CD14-positive monocyte (primary cell): ENCODE measurements around the gene MICAL1. TPM values are rescaled to one million over a fixed set of nuclear protein-coding genes. Genes with fewer than 3 reads are reported as not detected.

ENCODE experiments used
- DNase-seq, 3 donors: peaks; one replicate each; pipeline ENCODE4 v3.0.0-alpha.2; 2011 to 2022
- H2AFZ ChIP-seq: 2 replicates; pipeline ENCODE4 v1.6.0; 2012; ENCODE audit warnings: mild to moderate bottlenecking, low read depth, low read length, inconsistent platforms; ENCODE audit not compliant: insufficient read depth, poor library complexity, severe bottlenecking
- H3K27ac ChIP-seq, 2 donors: 1 replicate in 1 of 2; 2 replicates in 1 of 2; pipeline ENCODE4 v1.5.1; 2012 to 2013; ENCODE audit warnings: low read length in 2 of 2, control low read depth in 1 of 2, inconsistent platforms in 1 of 2, low read depth in 1 of 2, mild to moderate bottlenecking in 1 of 2
- H3K27me3 ChIP-seq, 2 donors: one replicate each; pipeline versions ENCODE4 v1.6.0 to v1.6.1; 2011 to 2013; ENCODE audit warnings: low read length in 2 of 2; ENCODE audit not compliant: control insufficient read depth in 2 of 2, insufficient read depth in 2 of 2
- H3K36me3 ChIP-seq, 2 donors: replicated peaks in 1 of 2; 1 replicate in 1 of 2; 2 replicates in 1 of 2; pipeline versions ENCODE4 v1.5.1 to v1.6.1; 2012 to 2013; ENCODE audit warnings: low read length in 2 of 2, control low read depth in 1 of 2, inconsistent platforms in 1 of 2, mild to moderate bottlenecking in 1 of 2; ENCODE audit not compliant: insufficient read depth in 2 of 2, control insufficient read depth in 1 of 2
- H3K4me1 ChIP-seq, 2 donors: 1 replicate in 1 of 2; 2 replicates in 1 of 2; pipeline versions ENCODE4 v1.5.1 to v1.6.1; 2012 to 2013; ENCODE audit warnings: low read length in 2 of 2, control low read depth in 1 of 2, inconsistent platforms in 1 of 2, mild to moderate bottlenecking in 1 of 2, moderate library complexity in 1 of 2; ENCODE audit not compliant: insufficient read depth in 2 of 2, control insufficient read depth in 1 of 2
- H3K4me2 ChIP-seq: replicated peaks from 2 replicates; pipeline ENCODE3; 2012; ENCODE audit warnings: low read length, moderate library complexity, mild to moderate bottlenecking; ENCODE audit not compliant: poor library complexity, severe bottlenecking; ENCODE audit errors: extremely low read depth
- H3K4me3 ChIP-seq, 3 experiments: fragments of 200-600 bp in 1 of 3; sonication (generic) in 1 of 3; replicated peaks in 1 of 3; 1 replicate in 2 of 3; 2 replicates in 1 of 3; pipeline ENCODE4 v1.5.1; 2011 to 2013; ENCODE audit warnings: low read length in 3 of 3, mild to moderate bottlenecking in 3 of 3, control low read depth in 2 of 3, low read depth in 2 of 3, inconsistent platforms in 1 of 3, moderate library complexity in 1 of 3
- H3K79me2 ChIP-seq: 2 replicates; pipeline ENCODE4 v1.6.0; 2012; ENCODE audit warnings: mild to moderate bottlenecking, control low read depth, inconsistent platforms, low read length, moderate library complexity; ENCODE audit not compliant: insufficient read depth
- H3K9ac ChIP-seq: 2 replicates; pipeline ENCODE4 v1.6.0; 2017; ENCODE audit warnings: low read length, mild to moderate bottlenecking; ENCODE audit not compliant: insufficient read depth, poor library complexity, severe bottlenecking
- H3K9me3 ChIP-seq, 2 donors: replicated peaks in 1 of 2; 1 replicate in 1 of 2; 2 replicates in 1 of 2; pipeline versions ENCODE4 v1.5.1 to v1.6.1; 2012 to 2013; ENCODE audit warnings: low read length in 2 of 2, control low read depth in 1 of 2; ENCODE audit not compliant: control insufficient read depth in 1 of 2, insufficient read depth in 1 of 2
- H4K20me1 ChIP-seq: 2 replicates; pipeline ENCODE4 v1.6.0; 2012; ENCODE audit warnings: mild to moderate bottlenecking, low read length, control low read depth, moderate library complexity; ENCODE audit not compliant: insufficient read depth
- H3K27ac Mint-ChIP-seq, 7 donors: one replicate each; pipeline ENCODE4 v1.8.0; 2020; ENCODE audit warnings: mild to moderate bottlenecking in 7 of 7, mixed read lengths in 7 of 7, moderate library complexity in 6 of 7, inconsistent platforms in 2 of 7
- H3K27me3 Mint-ChIP-seq, 3 donors: one replicate each; pipeline ENCODE4 v1.8.0; 2021 to 2022; ENCODE audit warnings: low read depth in 3 of 3, mild to moderate bottlenecking in 3 of 3, mixed read lengths in 3 of 3, moderate library complexity in 3 of 3, inconsistent platforms in 1 of 3
- H3K36me3 Mint-ChIP-seq, 2 donors: one replicate each; pipeline ENCODE4 v1.8.0; 2020; ENCODE audit warnings: mixed read lengths in 2 of 2, inconsistent platforms in 1 of 2, mild to moderate bottlenecking in 1 of 2
- H3K4me1 Mint-ChIP-seq: one replicate; pipeline ENCODE4 v1.8.0; 2020; ENCODE audit warnings: mild to moderate bottlenecking, mixed read lengths
- H3K4me3 Mint-ChIP-seq, 2 donors: one replicate each; pipeline ENCODE4 v1.8.0; 2020; ENCODE audit warnings: mild to moderate bottlenecking in 2 of 2, mixed read lengths in 2 of 2, moderate library complexity in 1 of 2
- H3K9me3 Mint-ChIP-seq, 7 donors: one replicate each; pipeline ENCODE4 v1.8.0; 2020 to 2022; ENCODE audit warnings: mixed read lengths in 7 of 7, mild to moderate bottlenecking in 6 of 7, moderate library complexity in 6 of 7, inconsistent platforms in 2 of 7
- WGBS: methylation state at CpG from one replicate; pipeline ENCODE4 v1.1.5; 2013; ENCODE audit warnings: missing lambda C conversion rate; ENCODE audit not compliant: insufficient coverage; 5-methylcytosine and 5-hydroxymethylcytosine counted together
- intact Hi-C, 2 donors: fragments of 100-400 bp; cut with micrococcal nuclease; formaldehyde crosslinking; loops; one replicate each; pipeline versions ENCODE4 v1.15.0 to v1.15.1; 2023
- polyA plus RNA-seq, 3 donors: library from polyadenylated mRNA; depleted of rRNA in 1 of 3; unstranded in 2 of 3; stranded (reverse) in 1 of 3; fragments of 300-500 nt in 2 of 3; fragments of >200 nt in 1 of 3; fragmentation: Illumina TruSeq in 2 of 3; gene quantifications; 1 replicate in 2 of 3; 2 replicates in 1 of 3; pipeline ENCODE4 v1.2.3, GENCODE V29; 2012 to 2021
- TF ChIP-seq, protein P1 (sequence below): fragments of 200-600 bp; IDR thresholded peaks from one replicate; pipeline ENCODE4 v1.8.0; 2022; ENCODE audit warnings: antibody characterized with exemption, mild to moderate bottlenecking

The MICAL1 gene
- polyA plus RNA-seq, 3 donors: 7.5 to 227 (median 13.2) TPM

GRCh38 chr6:109475625-109476024, 20.1 kb upstream of the MICAL1 start:
- H2AFZ ChIP-seq: no peak overlapping the region
- Mint-ChIP-seq H3K4me1 (peaks cover 39% of the 10 kb centered on the region), H3K27me3 (no peaks in the 10 kb centered on the region), H3K9me3 (no peaks in the 10 kb centered on the region), H3K27ac (peak overlapping the region in 2 of 7 donors; percentile 21 to 23), H3K36me3 (peaks cover 78 to 86% of the 10 kb centered on the region in 2 donors), H3K4me3 (no peak overlapping the region)
- H3K4me1 ChIP-seq: peaks cover 13 to 22% of the 10 kb centered on the region in 2 donors
- no peak overlapping the region for H3K4me3 ChIP-seq
- no peak for DNase-seq
- no peaks in the 10 kb centered on the region for H3K27me3 ChIP-seq
- H3K79me2 ChIP-seq: peaks cover 44% of the 10 kb centered on the region
- 100% methylated on average over 1 of the region's 2 CpGs for WGBS
- intact Hi-C loops: no loop called here
- peaks cover 54 to 86% of the 10 kb centered on the region in 2 donors for H3K36me3 ChIP-seq
- no peaks in the 10 kb centered on the region for H3K9me3 ChIP-seq
- no peak overlapping the region for H3K4me2 ChIP-seq
- TF ChIP-seq, protein P1, sequence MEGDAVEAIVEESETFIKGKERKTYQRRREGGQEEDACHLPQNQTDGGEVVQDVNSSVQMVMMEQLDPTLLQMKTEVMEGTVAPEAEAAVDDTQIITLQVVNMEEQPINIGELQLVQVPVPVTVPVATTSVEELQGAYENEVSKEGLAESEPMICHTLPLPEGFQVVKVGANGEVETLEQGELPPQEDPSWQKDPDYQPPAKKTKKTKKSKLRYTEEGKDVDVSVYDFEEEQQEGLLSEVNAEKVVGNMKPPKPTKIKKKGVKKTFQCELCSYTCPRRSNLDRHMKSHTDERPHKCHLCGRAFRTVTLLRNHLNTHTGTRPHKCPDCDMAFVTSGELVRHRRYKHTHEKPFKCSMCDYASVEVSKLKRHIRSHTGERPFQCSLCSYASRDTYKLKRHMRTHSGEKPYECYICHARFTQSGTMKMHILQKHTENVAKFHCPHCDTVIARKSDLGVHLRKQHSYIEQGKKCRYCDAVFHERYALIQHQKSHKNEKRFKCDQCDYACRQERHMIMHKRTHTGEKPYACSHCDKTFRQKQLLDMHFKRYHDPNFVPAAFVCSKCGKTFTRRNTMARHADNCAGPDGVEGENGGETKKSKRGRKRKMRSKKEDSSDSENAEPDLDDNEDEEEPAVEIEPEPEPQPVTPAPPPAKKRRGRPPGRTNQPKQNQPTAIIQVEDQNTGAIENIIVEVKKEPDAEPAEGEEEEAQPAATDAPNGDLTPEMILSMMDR: no peak
- H4K20me1 ChIP-seq: peaks cover 39% of the 10 kb centered on the region
- no peak overlapping the region for H3K27ac ChIP-seq
- no peak overlapping the region for H3K9ac ChIP-seq

DNA sequence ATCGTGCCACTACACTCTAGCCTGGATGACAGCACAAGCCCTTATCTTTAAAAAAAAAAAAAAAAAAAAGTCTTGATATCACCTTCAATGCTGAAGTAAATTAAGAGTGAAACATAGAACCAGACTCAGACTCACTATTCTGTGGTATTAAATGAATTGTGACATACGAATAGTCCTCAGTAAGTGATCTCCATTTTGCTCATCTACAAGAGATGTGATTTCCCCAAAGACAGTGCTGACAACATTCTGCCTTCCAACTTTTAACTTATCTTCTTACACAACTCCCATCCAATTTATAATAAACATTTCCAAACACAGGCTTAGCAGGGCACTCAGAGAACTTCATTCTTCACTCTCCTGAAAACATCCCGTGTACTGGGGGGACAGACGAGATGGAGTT, 19.4 kb upstream of the MICAL1 start:
- Histone ChIP-seq H3K9me3 (no peaks in the 10 kb centered on the region), H3K27ac (no peak overlapping the region)

More for the DNA sequence above, 19.4 kb upstream of the MICAL1 start:
- Histone ChIP-seq H3K27me3 (no peaks in the 10 kb centered on the region), H3K4me3 (no peak overlapping the region), H3K4me2 (no peak overlapping the region), H4K20me1 (peaks cover 39% of the 10 kb centered on the region), H3K36me3 (peaks cover 60 to 87% of the 10 kb centered on the region in 2 donors), H2AFZ (no peak overlapping the region), H3K79me2 (peaks cover 37% of the 10 kb centered on the region), H3K9ac (no peak overlapping the region), H3K4me1 (peaks cover 7 to 16% of the 10 kb centered on the region in 2 donors)
- peak overlapping the region in 2 of 7 donors; percentile 29 to 81 for H3K27ac Mint-ChIP-seq
- peaks cover 34% of the 10 kb centered on the region for H3K4me1 Mint-ChIP-seq
- DNase-seq: no peak
- TF ChIP-seq, protein P1: no peak
- WGBS: 100% methylated on average over 1 of the region's 4 CpGs
- no peaks in the 10 kb centered on the region for H3K9me3 Mint-ChIP-seq
- no peaks in the 10 kb centered on the region for H3K27me3 Mint-ChIP-seq
- peaks cover 82 to 89% of the 10 kb centered on the region in 2 donors for H3K36me3 Mint-ChIP-seq
- intact Hi-C loops: no loop called here
- H3K4me3 Mint-ChIP-seq: no peak overlapping the region
